Endothelial cell of umbilical vein (primary cell): ENCODE measurements around the gene MFSD2A. TPM values are rescaled to one million over a fixed set of nuclear protein-coding genes. Genes with fewer than 3 reads are reported as not detected.
A peak's percentile ranks its signal among the peaks of the same experiment; 100 is the strongest.

Source experiments
- BruUV-seq: library from RNA; stranded (reverse); fragments of 400-500 nt; replicated peaks from 2 replicates; lab custom pipeline; 2021; lab: Mats Ljungman, UMichigan
- CTCF ChIA-PET: fragments of 300-600, 350-600 bp; sonication (Branson Sonifier 250); formaldehyde crosslinking; loops from one replicate; lab custom pipeline; 2021; ENCODE audit warnings: antibody characterized with exemption, inconsistent platforms; lab: Charles Lee
- POLR2A ChIA-PET: fragments of 300-600, 350-600 bp; sonication (Branson Sonifier 250); formaldehyde crosslinking; loops from one replicate; lab custom pipeline; 2021; ENCODE audit warnings: antibody characterized with exemption, inconsistent platforms; lab: Charles Lee
- DNase-seq: peaks from one replicate; pipeline ENCODE4 v3.0.0-alpha.2; 2011; ENCODE audit warnings: low read depth, low spot score
- FAIRE-seq: peaks from 2 replicates; lab custom pipeline; 2011; peaks lifted over from hg19 to GRCh38; lab: Jason Lieb, UNC
- H2AFZ ChIP-seq: 2 replicates; pipeline ENCODE4 v1.6.0; 2012; ENCODE audit warnings: low read depth, low read length, control low read depth, inconsistent platforms
- H3K27ac ChIP-seq: 2 replicates; pipeline ENCODE4 v1.5.1; 2011; ENCODE audit warnings: low read depth, mild to moderate bottlenecking, control low read depth, low read length, moderate library complexity; ENCODE audit not compliant: insufficient read depth
- H3K27me3 ChIP-seq, 2 experiments: 2 replicates each; pipeline versions ENCODE4 v1.6.0 to v1.6.1; 2011; ENCODE audit warnings: low read length in 2 of 2, mixed read lengths in 1 of 2; ENCODE audit not compliant: control insufficient read depth in 2 of 2, insufficient read depth in 2 of 2
- H3K36me3 ChIP-seq, 2 experiments: 2 replicates in 1 of 2; 3 replicates in 1 of 2; pipeline ENCODE4 v1.5.1; 2011; ENCODE audit warnings: low read length in 2 of 2, mild to moderate bottlenecking in 1 of 2, moderate library complexity in 1 of 2; ENCODE audit not compliant: control insufficient read depth in 2 of 2, insufficient read depth in 2 of 2; ENCODE audit errors: extremely low read depth in 1 of 2
- H3K4me1 ChIP-seq: 3 replicates; pipeline ENCODE4 v1.5.1; 2011; ENCODE audit warnings: mild to moderate bottlenecking, low read length; ENCODE audit not compliant: control insufficient read depth, insufficient read depth; ENCODE audit errors: extremely low read depth
- H3K4me2 ChIP-seq: 2 replicates; pipeline ENCODE4 v1.6.1; 2011; ENCODE audit warnings: low read length, control low read depth, mixed read lengths; ENCODE audit not compliant: insufficient read depth
- H3K4me3 ChIP-seq, 3 experiments: fragments of 200-600 bp in 1 of 3; sonication (generic), shearing (Covaris generic) in 1 of 3; replicated peaks in 1 of 3; 2 replicates each; pipeline ENCODE4 v1.5.1; 2011 to 2016; ENCODE audit warnings: control low read depth in 3 of 3, low read length in 3 of 3, mild to moderate bottlenecking in 2 of 3, inconsistent platforms in 1 of 3, low read depth in 1 of 3, moderate library complexity in 1 of 3; ENCODE audit not compliant: insufficient read depth in 1 of 3
- H3K79me2 ChIP-seq: 2 replicates; pipeline ENCODE4 v1.6.0; 2012; ENCODE audit warnings: low read length, inconsistent platforms; ENCODE audit not compliant: control insufficient read depth, insufficient read depth
- H3K9ac ChIP-seq: replicated peaks from 2 replicates; pipeline ENCODE3; 2011; ENCODE audit warnings: low read length, control low read depth; ENCODE audit not compliant: insufficient read depth; ENCODE audit errors: extremely low read depth
- H3K9me1 ChIP-seq: replicated peaks from 3 replicates; pipeline ENCODE4 v1.6.0; 2011; ENCODE audit warnings: mild to moderate bottlenecking, low read length; ENCODE audit not compliant: control insufficient read depth, insufficient read depth; ENCODE audit errors: extremely low read depth
- H3K9me3 ChIP-seq: replicated peaks from 2 replicates; pipeline ENCODE4 v1.5.1; 2012; ENCODE audit warnings: low read length, inconsistent platforms; ENCODE audit not compliant: control insufficient read depth, insufficient read depth
- H4K20me1 ChIP-seq: replicated peaks from 2 replicates; pipeline ENCODE3; 2011; ENCODE audit warnings: mild to moderate bottlenecking, low read length; ENCODE audit not compliant: control insufficient read depth, insufficient read depth; ENCODE audit errors: extremely low read depth
- CTCF ChIP-seq, 2 donors: IDR thresholded peaks; 1 replicate in 1 of 2; 2 replicates in 1 of 2; pipeline ENCODE4 v1.5.1; 2011; ENCODE audit warnings: low read length in 2 of 2, mild to moderate bottlenecking in 2 of 2, moderate library complexity in 2 of 2, control low read depth in 1 of 2, inconsistent platforms in 1 of 2, low read depth in 1 of 2; ENCODE audit not compliant: insufficient read depth in 1 of 2; ENCODE audit errors: extremely low read depth in 1 of 2
- EZH2 ChIP-seq: IDR thresholded peaks from 2 replicates; pipeline ENCODE4 v1.6.1; 2012; ENCODE audit warnings: borderline replicate concordance, low read depth, mild to moderate bottlenecking, moderate library complexity, low read length, inconsistent platforms; ENCODE audit not compliant: severe bottlenecking
- FOS ChIP-seq: IDR thresholded peaks from 2 replicates; pipeline ENCODE4 v1.6.1; 2011; ENCODE audit warnings: mild to moderate bottlenecking, low read length, moderate library complexity, borderline replicate concordance; ENCODE audit not compliant: insufficient read depth
- GATA2 ChIP-seq: IDR thresholded peaks from 2 replicates; pipeline ENCODE4 v1.7.0; 2011; ENCODE audit warnings: low read depth, mild to moderate bottlenecking, moderate library complexity, mixed read lengths, low read length; ENCODE audit not compliant: insufficient read length, insufficient read depth
- JUN ChIP-seq: IDR thresholded peaks from 2 replicates; pipeline ENCODE4 v1.6.1; 2011; ENCODE audit warnings: borderline replicate concordance, low read depth; ENCODE audit not compliant: insufficient read length, insufficient read depth
- MAX ChIP-seq: IDR thresholded peaks from 2 replicates; pipeline ENCODE4 v1.6.1; 2011; ENCODE audit not compliant: insufficient read depth, insufficient read length
- MYC ChIP-seq: IDR thresholded peaks from one replicate; pipeline ENCODE4 v1.6.1; 2011; ENCODE audit warnings: mild to moderate bottlenecking, low read depth, low read length
- POLR2A ChIP-seq: IDR thresholded peaks from 2 replicates; pipeline ENCODE4 v1.6.1; 2012; ENCODE audit warnings: low read depth, mild to moderate bottlenecking, control low read depth, low read length
- POLR2AphosphoS5 ChIP-seq: IDR thresholded peaks from 2 replicates; pipeline ENCODE4 v1.6.1; 2012; ENCODE audit warnings: low read depth, mild to moderate bottlenecking, control low read depth, low read length, moderate library complexity; ENCODE audit not compliant: insufficient read depth
- dilution Hi-C: fragments of 300-500 bp; cut with MboI; formaldehyde crosslinking; loops from one replicate; pipeline ENCODE4 v1.15.0; 2019; ENCODE audit warnings: low sequenced_read_pairs; ENCODE audit not compliant: extremely low pct_ligation_motif_present
- intact Hi-C: fragments of 100-400 bp; cut with micrococcal nuclease; formaldehyde crosslinking; loops from one replicate; pipeline ENCODE4 v1.10.0; 2022
- polyA plus RNA-seq, 4 experiments: library from polyadenylated mRNA; depleted of rRNA in 3 of 4; stranded (reverse) in 3 of 4; unstranded in 1 of 4; fragments of >200 nt; gene quantifications; 2 replicates each; pipeline versions ENCODE4 v1.2.1 to v1.2.3, GENCODE V29; 2011 to 2012; ENCODE audit warnings: missing spikeins in 1 of 4
- total RNA-seq: library from RNA; stranded (reverse); gene quantifications from 2 replicates; pipeline ENCODE4 v1.2.3, GENCODE V29; 2021

MFSD2A gene
- total and polyA plus RNA-seq, 2 donors (not counting 3 experiments of a cell fraction or from before 2014, with no cell fraction given) = 2.7 to 5.5 TPM

- no peaks in the 10 kb centered on the region for H3K36me3 ChIP-seq
- CTCF ChIA-PET = interaction anchor here (0.9 to 2.3 kb wide), 4 partner anchors 11 to 72 kb away, joined by 3 to 5 read pairs (median 4); no protein-coding TSS in a partner anchor
- no peak overlapping the region for H3K9ac ChIP-seq
- TF ChIP-seq POLR2A = no peak
- no peak for TF ChIP-seq FOS
- no peak for TF ChIP-seq JUN
- no peak for TF ChIP-seq EZH2
- TF ChIP-seq CTCF (IDR thresholded peaks at IDR 0.05; ENCODE audit: extremely low read depth in 1 of 2, insufficient read depth in 1 of 2, low read depth in 1 of 2, low read length in 2 of 2) = no peak
- no peak for TF ChIP-seq MAX
- TF ChIP-seq GATA2 = no peak
- TF ChIP-seq MYC = no peak
- no peak for TF ChIP-seq POLR2AphosphoS5
- H3K79me2 ChIP-seq = peaks cover 2% of the 10 kb centered on the region
- no TSS peak for BruUV-seq
- FAIRE-seq (peak; percentile 4), DNase-seq (no peak)
- no peaks in the 10 kb centered on the region for H3K9me1 ChIP-seq
- H3K27me3 ChIP-seq = no peaks in the 10 kb centered on the region
- dilution Hi-C loops = no loop called here
- no peak overlapping the region for H3K4me2 ChIP-seq
- no peaks in the 10 kb centered on the region for H4K20me1 ChIP-seq
- no peak overlapping the region for H3K27ac ChIP-seq
- H2AFZ ChIP-seq = no peak overlapping the region
- H3K4me1 ChIP-seq = peaks cover 10% of the 10 kb centered on the region
- H3K4me3 ChIP-seq = no peak overlapping the region
- POLR2A ChIA-PET = no interaction called here
- no peaks in the 10 kb centered on the region for H3K9me3 ChIP-seq
- intact Hi-C loops = no loop called here
Observed at GRCh38 chr1:39960431-39960958, 5.5 kb downstream of the MFSD2A start.
